ENCODE measurements around the gene CAB39L. TPM values are rescaled to one million over a fixed set of nuclear protein-coding genes. Genes with fewer than 3 reads are reported as not detected.

CAB39L gene
- polyA plus RNA-seq, 1 of the 3 experiments (the other 2 are of a cell fraction), result 2.6 TPM

DNA sequence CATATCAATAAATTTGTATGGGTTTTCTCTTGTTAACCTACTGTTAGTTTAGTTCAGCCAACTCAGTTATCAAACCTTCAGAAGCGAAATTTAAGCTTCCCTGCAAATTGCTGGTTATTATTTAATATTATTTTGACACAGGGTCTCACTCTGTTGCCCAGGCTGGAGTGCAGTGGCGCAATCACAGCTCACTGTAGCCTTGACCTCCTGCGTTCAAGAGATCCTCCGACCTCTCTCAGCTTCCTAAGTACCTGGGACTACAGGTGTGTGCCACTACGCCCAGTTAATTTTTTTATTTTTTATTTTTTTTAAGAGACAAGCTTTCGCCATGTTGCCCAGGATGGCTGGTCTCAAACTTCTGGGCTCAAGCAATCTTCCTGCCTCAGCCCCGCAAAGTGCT lies 6.2 kb downstream of the CAB39L start:
- DNase-seq, result no peak
- H4K20me1 ChIP-seq (ENCODE audit: insufficient read depth), result no peaks in the 10 kb centered on the region
- H3K36me3 ChIP-seq (replicated peaks in 1 of 2; ENCODE audit: control insufficient read depth in 1 of 2, insufficient read depth in 2 of 2, low read length in 1 of 2), result peaks cover 0 to 2% of the 10 kb centered on the region in 2 experiments
- H3K27ac ChIP-seq (ENCODE audit: low read depth in 2 of 2, low read length in 1 of 2), result no peak overlapping the region
- H3K9ac ChIP-seq, result no peak overlapping the region
- WGBS (ENCODE audit: low lambda C conversion rate), result 87% methylated on average over 7 of the region's 7 CpGs
- H3K4me1 ChIP-seq (ENCODE audit: control insufficient read depth in 1 of 2, insufficient read depth in 2 of 2, low read depth in 1 of 2, low read length in 1 of 2), result peaks cover 2 to 7% of the 10 kb centered on the region in 2 experiments; a peak in 1 of 4 replicates
- H3K79me2 ChIP-seq (ENCODE audit: insufficient read depth), result peaks cover 7% of the 10 kb centered on the region; the same call in 1 of the 2 replicates
- no peaks in the 10 kb centered on the region for H3K27me3 ChIP-seq (ENCODE audit: insufficient read depth)
- ChIA-PET POLR2A (no interaction called here), CTCF (interaction anchor here (0.7 to 2.6 kb wide), 3 partner anchors 137 to 180 kb away, joined by 3 to 14 read pairs (median 3); no protein-coding TSS in a partner anchor)
- H3K4me2 ChIP-seq, result no peak overlapping the region
- peaks cover 5% of the 10 kb centered on the region for H3F3A ChIP-seq (replicated peaks; ENCODE audit: insufficient read depth)
- H2AFZ ChIP-seq (ENCODE audit: low read depth), result no peak overlapping the region
- H3K9me2 ChIP-seq, result no peaks in the 10 kb centered on the region; the same call in 1 of the 2 replicates
- no peak for TF ChIP-seq MAX (IDR thresholded peaks at IDR 0.05; ENCODE audit: low read depth)
- H3K4me3 ChIP-seq (ENCODE audit: low read depth in 2 of 2, low read length in 1 of 2), result no peak overlapping the region
- no peaks in the 10 kb centered on the region for H3K9me3 ChIP-seq

GRCh38 chr13:49436890-49437289 lies 7.0 kb downstream of the CAB39L start:
- Histone ChIP-seq H3K4me1 (ENCODE audit: control insufficient read depth in 1 of 2, insufficient read depth in 2 of 2, low read depth in 1 of 2, low read length in 1 of 2) (0 out of 4 replicates have a peak, but pooled peaks cover 0 to 7% of the 10 kb centered on the region in 2 experiments), H3K9me2 (no peaks in the 10 kb centered on the region; the same call in 1 of the 2 replicates), H3K27me3 (ENCODE audit: insufficient read depth) (no peaks in the 10 kb centered on the region), H4K20me1 (ENCODE audit: insufficient read depth) (no peaks in the 10 kb centered on the region), H3F3A (replicated peaks; ENCODE audit: insufficient read depth) (no peaks in the 10 kb centered on the region), H3K36me3 (replicated peaks in 1 of 2; ENCODE audit: control insufficient read depth in 1 of 2, insufficient read depth in 2 of 2, low read length in 1 of 2) (peaks cover 0 to 3% of the 10 kb centered on the region in 2 experiments), H3K4me3 (ENCODE audit: low read depth in 2 of 2, low read length in 1 of 2) (no peak overlapping the region), H3K9ac (no peak overlapping the region), H2AFZ (ENCODE audit: low read depth) (no peak overlapping the region), H3K79me2 (ENCODE audit: insufficient read depth) (no peaks in the 10 kb centered on the region), H3K4me2 (no peak overlapping the region), H3K27ac (ENCODE audit: low read depth in 2 of 2, low read length in 1 of 2) (no peak overlapping the region), H3K9me3 (no peaks in the 10 kb centered on the region)
- no peak for DNase-seq
- WGBS (ENCODE audit: low lambda C conversion rate), result 76% methylated on average over 3 of the region's 3 CpGs
- no peak for TF ChIP-seq TCF12 (IDR thresholded peaks at IDR 0.05)
- no peak for TF ChIP-seq PBX3 (IDR thresholded peaks at IDR 0.05)
- no peak for TF ChIP-seq JUND (IDR thresholded peaks at IDR 0.05)
- TF ChIP-seq RCOR1 (IDR thresholded peaks at IDR 0.05; ENCODE audit: low read length), result no peak
- no peak for TF ChIP-seq CHD2 (IDR thresholded peaks at IDR 0.05; ENCODE audit: low read length, partially characterized antibody)
- no peak for TF ChIP-seq NRF1 (IDR thresholded peaks at IDR 0.05; ENCODE audit: low read depth, low read length)
- TF ChIP-seq CTCF (IDR thresholded peaks at IDR 0.05), result peak; percentile 56
- no peak for TF ChIP-seq FOSL2 (IDR thresholded peaks at IDR 0.05; ENCODE audit: borderline replicate concordance, low read depth)
- 0 out of 2 replicates have a peak, but pooled peaks have one; percentile 37 for TF ChIP-seq SMC3 (IDR thresholded peaks at IDR 0.05; ENCODE audit: low read depth, low read length)
- TF ChIP-seq USF1 (IDR thresholded peaks at IDR 0.05; ENCODE audit: borderline replicate concordance, low read depth), result no peak
- TF ChIP-seq RAD21 (IDR thresholded peaks at IDR 0.05; ENCODE audit: low read length), result peak; percentile 46
- no peak for TF ChIP-seq EZH2phosphoT487 (IDR thresholded peaks at IDR 0.05; ENCODE audit: borderline replicate concordance, low read depth)
- TF ChIP-seq MEF2A (IDR thresholded peaks at IDR 0.05; ENCODE audit: borderline replicate concordance, low read depth), result no peak
- TF ChIP-seq EP300 (IDR thresholded peaks at IDR 0.05; ENCODE audit: borderline replicate concordance in 1 of 2, low read depth in 1 of 2, low read length in 1 of 2), result no peak
- TF ChIP-seq, protein P1, sequence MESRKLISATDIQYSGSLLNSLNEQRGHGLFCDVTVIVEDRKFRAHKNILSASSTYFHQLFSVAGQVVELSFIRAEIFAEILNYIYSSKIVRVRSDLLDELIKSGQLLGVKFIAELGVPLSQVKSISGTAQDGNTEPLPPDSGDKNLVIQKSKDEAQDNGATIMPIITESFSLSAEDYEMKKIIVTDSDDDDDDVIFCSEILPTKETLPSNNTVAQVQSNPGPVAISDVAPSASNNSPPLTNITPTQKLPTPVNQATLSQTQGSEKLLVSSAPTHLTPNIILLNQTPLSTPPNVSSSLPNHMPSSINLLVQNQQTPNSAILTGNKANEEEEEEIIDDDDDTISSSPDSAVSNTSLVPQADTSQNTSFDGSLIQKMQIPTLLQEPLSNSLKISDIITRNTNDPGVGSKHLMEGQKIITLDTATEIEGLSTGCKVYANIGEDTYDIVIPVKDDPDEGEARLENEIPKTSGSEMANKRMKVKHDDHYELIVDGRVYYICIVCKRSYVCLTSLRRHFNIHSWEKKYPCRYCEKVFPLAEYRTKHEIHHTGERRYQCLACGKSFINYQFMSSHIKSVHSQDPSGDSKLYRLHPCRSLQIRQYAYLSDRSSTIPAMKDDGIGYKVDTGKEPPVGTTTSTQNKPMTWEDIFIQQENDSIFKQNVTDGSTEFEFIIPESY (IDR thresholded peaks at IDR 0.05; ENCODE audit: borderline replicate concordance, low read depth), result no peak
- POLR2A ChIA-PET, result no interaction called here
- CTCF ChIA-PET, result interaction anchor here (0.6 to 2.6 kb wide), 9 partner anchors 9 to 456 kb away, joined by 3 to 14 read pairs (median 3); no protein-coding TSS in a partner anchor
